ENCODE data around the gene CLDN1. TPM values are rescaled to one million over a fixed set of nuclear protein-coding genes. Genes with fewer than 3 reads are reported as not detected.

Gene CLDN1
- total RNA-seq, 4 donors from 2014 or later, result 0.92 to 1.2 (median 0.99) TPM; not detected in 1

DNA sequence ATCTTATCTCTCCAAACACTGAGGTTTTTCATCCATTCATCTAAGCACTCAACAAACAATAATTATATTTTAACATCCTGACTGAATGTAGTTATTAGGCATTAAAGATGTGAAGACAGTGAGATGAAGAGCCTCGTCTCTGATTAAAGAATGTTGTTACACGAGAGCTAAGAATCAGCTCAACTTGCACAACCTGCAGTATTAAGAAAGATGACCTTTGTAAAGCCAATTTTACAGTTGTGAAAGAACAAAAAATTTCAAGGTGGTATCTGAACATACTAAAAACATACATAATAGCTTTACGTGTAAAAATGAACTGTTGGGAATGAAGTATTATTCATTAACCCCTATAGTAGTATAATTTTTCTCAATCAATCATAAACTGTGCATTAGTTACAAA, 12.8 kb downstream of the CLDN1 start:
- TF ChIP-seq EP300 (IDR thresholded peaks at IDR 0.05) (no peak), POLR2A (IDR thresholded peaks at IDR 0.05; ENCODE audit: low read depth) (no peak), POLR2AphosphoS5 (IDR thresholded peaks at IDR 0.05) (no peak)
- TF ChIP-seq, protein P1, sequence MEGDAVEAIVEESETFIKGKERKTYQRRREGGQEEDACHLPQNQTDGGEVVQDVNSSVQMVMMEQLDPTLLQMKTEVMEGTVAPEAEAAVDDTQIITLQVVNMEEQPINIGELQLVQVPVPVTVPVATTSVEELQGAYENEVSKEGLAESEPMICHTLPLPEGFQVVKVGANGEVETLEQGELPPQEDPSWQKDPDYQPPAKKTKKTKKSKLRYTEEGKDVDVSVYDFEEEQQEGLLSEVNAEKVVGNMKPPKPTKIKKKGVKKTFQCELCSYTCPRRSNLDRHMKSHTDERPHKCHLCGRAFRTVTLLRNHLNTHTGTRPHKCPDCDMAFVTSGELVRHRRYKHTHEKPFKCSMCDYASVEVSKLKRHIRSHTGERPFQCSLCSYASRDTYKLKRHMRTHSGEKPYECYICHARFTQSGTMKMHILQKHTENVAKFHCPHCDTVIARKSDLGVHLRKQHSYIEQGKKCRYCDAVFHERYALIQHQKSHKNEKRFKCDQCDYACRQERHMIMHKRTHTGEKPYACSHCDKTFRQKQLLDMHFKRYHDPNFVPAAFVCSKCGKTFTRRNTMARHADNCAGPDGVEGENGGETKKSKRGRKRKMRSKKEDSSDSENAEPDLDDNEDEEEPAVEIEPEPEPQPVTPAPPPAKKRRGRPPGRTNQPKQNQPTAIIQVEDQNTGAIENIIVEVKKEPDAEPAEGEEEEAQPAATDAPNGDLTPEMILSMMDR (IDR thresholded peaks at IDR 0.05), result no peak
- H3K4me1 ChIP-seq, result peaks cover 0 to 12% (median 5%) of the 10 kb centered on the region in 4 donors
- H3K4me3 ChIP-seq, result no peak overlapping the region
- no peaks in the 10 kb centered on the region for H3K9me3 ChIP-seq
- intact Hi-C loops (cut with DNase I), result no loop called here
- no peaks in the 10 kb centered on the region for H3K36me3 ChIP-seq
- H3K27me3 ChIP-seq, result no peaks in the 10 kb centered on the region
- no peak overlapping the region for H3K27ac ChIP-seq (replicated peaks in 1 of 4)
- no peak for DNase-seq (ENCODE audit: extremely low spot score)
- WGBS, result 53% methylated on average over 3 of the region's 3 CpGs

DNA sequence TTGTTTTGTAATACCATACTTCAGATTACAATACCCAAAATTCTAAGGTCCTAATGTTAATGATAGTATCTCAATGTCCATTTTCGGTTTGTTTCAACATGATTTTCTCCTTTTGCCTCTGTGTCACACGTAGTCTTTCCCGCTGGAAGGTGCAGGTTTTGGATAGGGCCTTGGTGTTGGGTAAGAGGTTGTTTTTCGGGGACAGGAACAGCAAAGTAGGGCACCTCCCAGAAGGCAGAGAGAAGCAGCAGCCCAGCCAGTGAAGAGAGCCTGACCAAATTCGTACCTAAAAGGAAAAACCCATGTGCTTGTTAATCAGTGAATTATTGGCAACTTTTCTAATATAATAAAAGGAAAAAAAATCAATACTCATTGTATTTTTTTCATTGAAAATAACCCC, 14.1 kb downstream of the CLDN1 start:
- 95% methylated on average over 5 of the region's 5 CpGs for WGBS
- H3K36me3 ChIP-seq, result no peaks in the 10 kb centered on the region
- H3K4me1 ChIP-seq, result peaks cover 0 to 12% (median 5%) of the 10 kb centered on the region in 4 donors
- TF ChIP-seq POLR2AphosphoS5 (IDR thresholded peaks at IDR 0.05) (no peak), POLR2A (IDR thresholded peaks at IDR 0.05; ENCODE audit: low read depth) (no peak), EP300 (IDR thresholded peaks at IDR 0.05) (no peak)
- TF ChIP-seq, protein P1 (IDR thresholded peaks at IDR 0.05), result no peak
- no peak overlapping the region for H3K27ac ChIP-seq (replicated peaks in 1 of 4)
- H3K4me3 ChIP-seq, result no peak overlapping the region
- intact Hi-C loops (cut with DNase I), result no loop called here
- H3K9me3 ChIP-seq, result no peaks in the 10 kb centered on the region
- no peak for DNase-seq (ENCODE audit: extremely low spot score)
- no peaks in the 10 kb centered on the region for H3K27me3 ChIP-seq

DNA sequence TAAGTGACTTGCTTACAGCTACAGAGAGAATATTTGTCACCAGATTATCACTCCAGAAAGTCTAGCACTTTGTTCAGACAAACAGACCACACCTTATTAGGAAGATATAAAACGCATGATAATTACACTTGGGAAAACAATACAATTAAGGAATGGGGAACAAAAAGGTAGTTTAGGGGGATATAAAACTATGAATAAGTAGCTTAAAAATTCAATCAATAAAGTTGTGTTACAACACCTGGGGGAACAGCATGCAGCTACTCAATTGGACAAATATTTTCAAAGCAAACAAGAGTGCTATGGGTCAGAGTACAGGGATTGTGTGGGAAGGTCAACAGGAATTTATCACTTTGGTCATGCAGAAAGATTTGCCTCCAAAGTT, 15.1 kb downstream of the CLDN1 start:
- intact Hi-C loops (cut with DNase I), result no loop called here
- Histone ChIP-seq H3K27ac (replicated peaks in 1 of 4) (peak overlapping the region in 1 of 4 donors; percentile 32), H3K4me1 (peaks cover 0 to 12% (median 5%) of the 10 kb centered on the region in 4 donors), H3K9me3 (no peaks in the 10 kb centered on the region), H3K4me3 (no peak overlapping the region), H3K27me3 (no peaks in the 10 kb centered on the region), H3K36me3 (no peaks in the 10 kb centered on the region)
- DNase-seq (ENCODE audit: extremely low spot score), result no peak
- no peak for TF ChIP-seq POLR2AphosphoS5 (IDR thresholded peaks at IDR 0.05)
- TF ChIP-seq, protein P1 (IDR thresholded peaks at IDR 0.05), result no peak
- TF ChIP-seq POLR2A (IDR thresholded peaks at IDR 0.05; ENCODE audit: low read depth), result no peak
- WGBS, result 72% methylated on average over 1 of the region's 1 CpG

DNA sequence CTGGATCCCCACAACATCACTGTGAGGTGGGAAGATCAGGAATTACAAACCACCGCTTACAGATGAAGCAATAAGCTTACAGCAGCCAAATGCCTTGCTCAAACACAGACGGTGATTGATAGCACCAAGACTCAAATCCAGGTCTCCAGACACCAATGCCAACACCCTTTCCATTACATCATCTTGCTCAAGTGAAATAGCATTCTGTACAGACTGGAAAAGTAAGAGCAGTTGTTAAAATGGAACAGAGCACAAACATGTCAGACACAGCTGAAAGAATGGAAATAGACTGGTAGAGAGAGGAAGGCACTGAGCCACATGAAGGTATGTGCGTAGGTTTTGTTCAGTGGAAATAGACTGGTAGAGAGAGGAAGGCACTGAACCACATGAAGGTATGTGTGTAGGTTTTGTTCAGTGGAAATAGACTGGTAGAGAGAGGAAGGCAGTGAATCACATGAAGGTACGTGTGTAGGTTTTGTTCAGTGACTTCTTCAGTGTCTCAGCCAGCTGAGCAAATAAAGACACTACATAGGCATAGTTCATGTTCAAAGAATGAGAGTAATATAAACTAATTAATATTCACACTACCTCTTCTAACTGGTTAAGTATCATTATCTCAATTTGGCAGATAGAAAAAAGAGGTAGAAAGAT, 15.6 kb downstream of the CLDN1 start:
- no peaks in the 10 kb centered on the region for H3K27me3 ChIP-seq
- H3K9me3 ChIP-seq, result no peaks in the 10 kb centered on the region
- H3K36me3 ChIP-seq, result no peaks in the 10 kb centered on the region
- intact Hi-C loops (cut with DNase I), result no loop called here
- H3K4me3 ChIP-seq, result no peak overlapping the region
- 40% methylated on average over 4 of the region's 4 CpGs for WGBS
- no peak for TF ChIP-seq EP300 (IDR thresholded peaks at IDR 0.05)
- TF ChIP-seq POLR2AphosphoS5 (IDR thresholded peaks at IDR 0.05), result peak; percentile 57 to 59
- TF ChIP-seq POLR2A (IDR thresholded peaks at IDR 0.05; ENCODE audit: low read depth), result no peak
- H3K4me1 ChIP-seq, result peaks cover 0 to 12% (median 5%) of the 10 kb centered on the region in 4 donors
- DNase-seq (ENCODE audit: extremely low spot score), result no peak
- peak overlapping the region in 1 of 4 donors; percentile 32 for H3K27ac ChIP-seq (replicated peaks in 1 of 4)

DNA sequence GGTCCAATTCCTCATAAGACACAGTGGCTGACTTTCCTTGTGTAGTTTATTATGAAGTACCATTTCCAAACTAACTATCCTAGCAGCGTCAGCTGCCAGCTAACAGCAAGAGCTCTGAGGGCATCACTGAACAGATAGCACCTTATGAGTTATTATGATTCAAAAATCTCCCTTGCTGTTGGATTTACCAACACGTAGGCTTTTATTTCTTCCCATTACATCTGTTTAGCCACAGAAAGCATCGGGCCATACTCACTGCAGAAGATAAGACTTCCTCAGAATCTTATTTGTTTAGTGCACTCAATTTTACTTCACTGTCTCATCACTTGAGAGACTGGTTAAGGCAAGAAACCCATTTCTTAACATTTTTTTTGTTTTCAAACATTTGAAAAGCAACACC, 16.2 kb downstream of the CLDN1 start:
- 62% methylated on average over 3 of the region's 3 CpGs for WGBS
- Histone ChIP-seq H3K4me1 (peaks cover 0 to 12% (median 5%) of the 10 kb centered on the region in 4 donors), H3K4me3 (no peak overlapping the region), H3K9me3 (no peaks in the 10 kb centered on the region), H3K36me3 (no peaks in the 10 kb centered on the region), H3K27me3 (no peaks in the 10 kb centered on the region), H3K27ac (replicated peaks in 1 of 4) (no peak overlapping the region)
- intact Hi-C loops (cut with DNase I), result no loop called here
- no peak for TF ChIP-seq EP300 (IDR thresholded peaks at IDR 0.05)
- TF ChIP-seq POLR2A (IDR thresholded peaks at IDR 0.05; ENCODE audit: low read depth), result no peak
- TF ChIP-seq, protein P1 (IDR thresholded peaks at IDR 0.05), result no peak
- no peak for TF ChIP-seq POLR2AphosphoS5 (IDR thresholded peaks at IDR 0.05)
- DNase-seq (ENCODE audit: extremely low spot score), result no peak

All from esophagus muscularis mucosa (tissue), 4 donors.